NCI-H128 (cell line): ENCODE measurements around the gene NIT1.
A peak's percentile ranks its signal among the peaks of the same experiment; 100 is the strongest.

ENCODE experiments used
- DNase-seq: peaks from one replicate; lab custom pipeline; 2025; ENCODE audit not compliant: unreplicated experiment; lab: John Stamatoyannopoulos, UW

The NIT1 gene, protein sequence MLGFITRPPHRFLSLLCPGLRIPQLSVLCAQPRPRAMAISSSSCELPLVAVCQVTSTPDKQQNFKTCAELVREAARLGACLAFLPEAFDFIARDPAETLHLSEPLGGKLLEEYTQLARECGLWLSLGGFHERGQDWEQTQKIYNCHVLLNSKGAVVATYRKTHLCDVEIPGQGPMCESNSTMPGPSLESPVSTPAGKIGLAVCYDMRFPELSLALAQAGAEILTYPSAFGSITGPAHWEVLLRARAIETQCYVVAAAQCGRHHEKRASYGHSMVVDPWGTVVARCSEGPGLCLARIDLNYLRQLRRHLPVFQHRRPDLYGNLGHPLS

DNA sequence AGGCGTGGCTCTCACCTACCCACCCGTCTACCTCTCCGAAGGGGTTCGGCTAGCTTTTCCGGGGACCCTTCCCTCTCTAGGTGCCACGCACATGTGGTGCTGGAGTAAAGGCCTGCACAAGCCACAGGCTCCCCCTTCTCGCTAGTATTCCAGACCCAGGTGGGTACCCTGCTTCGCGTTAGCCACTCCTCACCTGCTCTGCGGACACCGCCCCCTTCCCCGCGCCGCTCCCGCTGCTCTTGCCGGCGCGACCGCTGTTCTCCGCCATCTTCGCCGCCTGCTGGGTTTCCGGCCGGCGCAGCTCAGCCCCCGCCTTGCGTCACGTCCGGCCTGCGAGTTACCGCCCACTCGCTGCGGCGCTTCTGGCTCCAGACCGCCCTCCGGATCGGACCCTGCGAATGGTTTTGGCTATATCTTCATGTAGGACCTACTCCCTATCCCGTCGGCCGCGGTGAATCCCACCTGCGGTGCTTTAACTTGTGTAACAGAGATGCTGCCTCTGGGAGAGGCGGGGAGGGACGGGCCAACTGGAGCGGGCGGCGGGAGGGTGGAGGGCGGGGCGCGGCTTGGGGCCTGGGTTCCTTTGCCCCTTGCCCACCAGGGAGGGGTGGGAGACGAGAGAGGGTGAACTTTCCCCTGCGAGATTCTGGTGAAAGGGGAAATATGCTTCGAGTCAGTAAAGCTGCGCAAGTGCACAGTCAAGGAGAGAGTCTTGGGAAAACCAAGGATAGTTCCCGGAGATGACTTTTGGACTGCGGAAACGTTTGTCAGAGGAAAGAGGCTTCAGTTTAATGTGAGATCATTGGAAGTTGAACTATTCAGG lies at the start of gene NIT1, which contains the start of gene PFDN2:
TSS of gene NIT1 (plus strand) at position 347 of the 823 bp plus-strand sequence. CDS start at position 419, 72 bp downstream.
TSS of gene PFDN2 (minus strand) at position 279 of the 823 bp plus-strand sequence. CDS start at position 268, 11 bp downstream.
- peak; percentile 68 for DNase-seq

DNA sequence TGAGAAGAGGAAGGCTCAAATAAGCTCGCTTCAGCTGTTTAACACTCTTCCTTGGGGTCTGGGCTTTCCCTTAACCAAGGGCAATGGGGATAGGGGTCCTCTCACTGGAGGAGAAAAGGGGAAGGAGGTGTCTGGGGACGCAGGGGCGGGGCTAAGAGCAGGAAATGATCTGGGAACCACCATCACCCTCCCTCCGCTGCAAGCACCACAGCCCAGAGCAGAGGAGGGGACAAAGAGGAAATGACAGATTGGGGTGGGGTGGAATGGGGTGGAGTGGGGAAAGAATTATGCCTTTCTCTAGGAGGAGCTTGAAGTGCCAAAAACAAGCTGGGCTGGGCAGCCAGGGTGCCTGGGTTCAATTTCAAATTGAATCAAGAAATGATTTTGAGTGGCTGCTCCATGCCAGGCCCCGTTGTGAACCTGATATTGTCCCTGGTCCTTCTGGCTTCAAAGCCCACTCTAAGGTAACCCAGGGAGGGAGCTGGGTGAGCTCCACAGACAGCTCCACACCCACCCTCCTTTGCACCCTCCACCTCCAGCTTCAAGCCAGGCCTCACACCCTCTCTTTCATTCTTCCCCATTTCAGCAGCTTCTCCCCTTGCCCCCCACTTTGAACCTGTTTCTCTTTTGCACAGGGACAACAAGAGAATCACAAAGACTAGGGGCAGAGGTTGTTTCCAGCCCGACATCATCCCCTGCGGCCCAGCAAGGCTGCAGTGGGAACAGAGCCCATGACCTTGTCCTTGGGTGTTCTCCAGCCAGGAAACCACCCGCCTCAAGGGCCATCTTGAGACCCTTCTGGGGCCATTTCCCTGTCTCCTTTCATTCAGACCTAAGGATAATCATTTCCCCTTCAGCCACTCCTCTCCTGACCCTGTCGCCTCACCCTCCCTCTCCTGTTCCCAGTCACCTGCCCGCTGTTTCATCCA lies 49.3 kb upstream of the NIT1 start:
- DNase-seq, result no peak

DNA sequence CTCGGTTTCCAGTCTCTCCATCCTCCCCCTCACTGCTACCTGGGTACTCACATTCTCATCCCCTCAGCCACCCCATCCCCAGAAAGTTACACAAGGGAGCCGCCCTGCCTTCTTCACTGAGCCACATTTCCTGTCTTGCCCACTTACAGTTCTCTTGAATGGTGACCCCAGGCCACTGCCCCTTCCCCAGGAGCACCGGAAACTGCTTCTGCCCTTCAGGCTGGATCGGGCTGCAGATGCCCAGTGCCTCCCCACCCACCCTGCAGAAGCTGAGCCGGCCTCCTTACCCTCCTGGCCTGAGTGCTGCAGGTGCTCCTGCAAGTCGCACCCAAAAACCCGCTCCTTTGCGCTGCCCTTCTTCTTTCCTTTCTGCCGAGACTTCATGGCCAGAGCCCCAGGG lies 48.7 kb upstream of the NIT1 start:
- DNase-seq, result no peak

DNA sequence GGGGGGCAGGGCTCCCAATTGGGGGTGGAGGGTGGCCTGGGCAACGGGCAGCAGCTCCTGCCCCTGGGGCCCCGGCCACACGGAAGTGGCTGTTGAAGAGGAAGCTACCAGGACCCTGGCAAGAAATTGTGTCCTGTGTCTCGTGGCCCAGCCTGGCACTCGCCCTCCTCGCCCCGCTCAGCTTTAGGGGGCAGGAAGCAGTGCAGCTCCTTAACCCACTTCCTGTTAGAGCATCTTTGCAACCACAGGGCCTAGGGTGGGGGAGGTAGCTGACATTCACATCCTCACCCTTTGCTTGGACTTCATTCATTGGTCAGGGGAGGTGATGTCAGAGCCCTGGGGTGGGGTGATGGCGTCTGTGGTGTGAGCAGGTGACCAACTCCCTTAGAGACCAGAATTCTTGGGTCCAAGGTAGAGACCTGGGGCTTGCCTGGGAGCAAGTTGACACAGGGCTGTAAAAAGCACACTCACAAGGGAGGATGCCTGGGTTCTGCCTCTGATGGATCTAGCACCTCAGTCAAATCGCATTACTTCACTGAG lies 48.1 kb upstream of the NIT1 start, which contains the start of gene ARHGAP30:
TSS of gene ARHGAP30 (minus strand) at position 161 of the 540 bp plus-strand sequence. CDS start 267 bp downstream, outside the sequence.
- DNase-seq, result no peak

DNA sequence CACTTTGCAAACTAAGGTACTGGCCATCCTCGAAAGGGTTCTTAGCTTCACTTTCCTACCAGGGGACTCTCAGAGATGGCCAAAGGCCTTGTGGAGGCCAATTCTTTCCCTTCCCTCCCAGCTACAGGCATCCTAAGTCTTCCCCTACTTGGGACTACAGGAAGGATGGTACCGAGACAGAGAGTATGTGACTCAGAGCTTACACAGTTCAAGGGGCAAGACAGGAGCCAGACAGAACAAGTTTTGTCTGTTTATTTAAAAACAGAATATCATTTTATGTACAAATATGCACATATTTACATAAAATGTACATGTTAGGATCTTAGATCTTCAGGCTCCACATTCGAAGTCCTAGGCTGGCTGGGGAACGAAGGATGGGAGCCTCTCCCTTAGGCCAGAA lies 47.1 kb upstream of the NIT1 start:
- DNase-seq, result no peak

DNA sequence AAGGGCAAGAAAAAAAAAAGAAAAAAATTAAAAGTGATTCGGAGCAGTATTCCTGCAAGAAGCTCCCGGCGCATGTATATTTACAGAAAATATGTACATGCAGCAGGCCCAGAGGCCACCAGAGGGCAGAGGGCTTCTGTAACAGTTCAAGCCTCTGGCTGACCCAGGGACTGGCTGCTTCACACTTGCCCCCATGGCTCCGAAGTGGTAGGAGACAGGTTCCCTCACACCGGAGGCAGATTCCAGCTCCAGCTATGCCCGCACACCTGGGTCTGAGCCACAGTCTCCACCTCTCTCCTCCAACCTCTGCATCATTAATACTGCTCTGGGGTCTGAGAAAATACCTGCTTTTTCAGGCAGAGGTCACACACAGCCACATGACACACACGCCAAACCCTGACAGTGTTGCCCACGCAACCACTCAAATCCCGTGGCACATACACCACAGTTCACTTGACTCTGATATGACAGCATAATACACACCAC lies 46.0 kb upstream of the NIT1 start:
- no peak for DNase-seq

DNA sequence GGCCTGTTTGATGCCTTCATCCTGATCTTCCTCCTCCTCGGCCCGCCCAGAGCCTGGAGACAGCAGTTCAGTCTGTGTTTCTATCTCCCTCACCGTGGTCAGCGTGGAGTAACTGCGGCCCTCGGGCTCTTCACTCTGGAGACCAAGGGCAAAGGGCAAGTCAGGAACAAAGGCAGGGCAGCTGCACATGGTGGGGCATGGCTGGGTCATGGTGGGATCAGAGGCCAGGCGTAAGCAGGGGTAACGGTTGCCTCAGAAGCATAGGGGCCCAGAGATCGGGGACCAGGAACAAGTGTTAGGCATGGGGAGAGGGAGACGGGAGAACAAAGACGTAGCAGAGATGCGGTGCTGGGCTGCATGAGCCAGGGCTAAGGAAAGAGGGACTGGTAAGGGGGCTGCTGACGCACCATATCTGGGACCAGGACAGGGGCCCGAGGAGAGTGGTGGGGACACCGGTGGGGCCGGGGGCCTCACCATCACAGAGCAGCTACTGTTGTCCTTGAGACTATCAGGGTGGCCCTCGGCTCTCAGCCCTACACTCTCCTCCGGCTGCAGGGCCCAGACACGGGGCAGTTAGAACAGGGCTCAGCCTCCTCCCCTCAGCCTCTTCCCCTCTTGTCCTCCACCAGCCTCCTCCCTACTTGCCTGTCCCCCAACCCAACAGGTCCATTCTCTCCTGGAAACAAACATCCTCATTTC lies 45.0 kb upstream of the NIT1 start:
- no peak for DNase-seq

DNA sequence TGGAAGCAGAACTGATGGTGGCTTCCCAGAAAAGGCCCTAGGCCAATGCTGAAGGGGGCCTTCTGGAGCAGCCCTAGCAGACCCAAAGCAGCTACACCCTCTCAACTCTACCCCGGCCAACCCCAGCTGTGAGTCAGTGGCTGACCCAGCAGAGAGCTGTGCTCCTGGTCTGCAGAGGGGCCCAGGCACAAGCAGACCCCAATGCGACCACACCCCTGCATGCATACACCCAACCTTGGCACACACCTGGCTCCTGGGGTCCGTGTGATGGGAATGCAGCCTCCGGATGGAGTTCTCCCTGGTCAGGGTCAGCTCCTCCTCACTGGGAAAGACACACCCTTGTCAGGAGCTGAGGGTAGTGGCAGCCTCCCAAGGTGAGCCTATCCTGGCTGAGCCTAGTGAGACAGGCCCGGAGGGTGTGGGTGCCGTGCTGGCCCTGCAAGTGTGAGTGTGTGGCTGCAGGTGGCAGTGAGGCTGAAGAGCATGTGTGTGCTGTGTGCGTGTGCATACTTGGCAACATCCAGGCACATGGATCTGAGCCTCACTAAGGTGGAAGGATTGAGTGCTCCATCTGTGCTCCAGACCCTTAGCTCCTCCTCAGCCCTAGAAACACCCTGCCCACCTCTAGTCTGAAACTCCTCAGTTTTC lies 44.3 kb upstream of the NIT1 start:
- no peak for DNase-seq

DNA sequence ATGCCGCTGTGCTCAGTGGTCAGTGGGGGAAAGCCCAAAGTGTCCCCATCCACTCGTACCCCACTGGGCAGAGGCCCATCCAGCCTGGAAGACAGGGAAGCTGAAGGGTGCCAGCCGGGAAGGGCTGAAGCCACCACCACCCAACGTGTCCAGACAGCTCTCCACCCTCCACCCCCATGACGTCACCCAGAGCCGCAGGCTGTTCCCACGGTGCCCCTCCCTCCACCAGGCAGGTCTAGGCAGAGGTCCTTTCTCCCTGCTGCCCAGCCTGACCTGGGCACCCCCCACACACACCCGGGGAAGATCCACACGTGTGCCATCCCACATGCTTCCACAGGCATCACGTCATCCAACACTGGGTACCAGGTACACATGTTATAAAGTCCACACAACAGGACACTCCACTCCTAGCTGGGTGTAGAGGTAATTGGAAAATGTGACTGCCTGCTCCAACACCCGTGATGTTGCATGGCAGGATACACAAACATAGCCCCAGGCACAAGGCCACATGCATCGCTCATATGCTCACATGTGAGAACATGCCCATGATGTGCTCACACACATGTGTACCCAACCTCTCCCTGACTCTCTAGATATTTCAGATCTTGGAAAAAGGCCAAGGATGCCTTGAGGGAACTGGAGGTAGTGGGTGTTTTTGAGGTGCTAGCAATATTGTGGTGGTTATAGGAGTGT lies 43.1 kb upstream of the NIT1 start:
- DNase-seq, result no peak

DNA sequence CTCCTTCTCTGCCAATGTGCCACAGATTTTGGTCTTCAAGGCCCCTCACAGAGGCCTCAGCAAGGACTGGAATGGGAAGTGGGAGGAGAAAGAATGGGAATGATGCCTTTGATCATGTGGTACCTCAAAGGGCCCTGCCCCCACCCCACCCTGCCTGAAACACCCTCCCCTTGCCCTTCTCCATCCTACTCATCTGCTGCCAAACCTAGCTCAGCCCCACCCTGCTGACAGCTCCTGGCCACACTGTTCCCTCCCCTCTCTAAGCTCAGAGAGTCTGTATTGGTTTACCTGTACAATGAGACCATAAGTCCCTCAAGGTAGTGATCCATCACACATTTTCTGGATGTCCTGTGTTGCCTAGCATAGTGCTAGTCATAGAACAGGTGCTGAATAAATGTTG lies 41.5 kb upstream of the NIT1 start:
- no peak for DNase-seq

DNA sequence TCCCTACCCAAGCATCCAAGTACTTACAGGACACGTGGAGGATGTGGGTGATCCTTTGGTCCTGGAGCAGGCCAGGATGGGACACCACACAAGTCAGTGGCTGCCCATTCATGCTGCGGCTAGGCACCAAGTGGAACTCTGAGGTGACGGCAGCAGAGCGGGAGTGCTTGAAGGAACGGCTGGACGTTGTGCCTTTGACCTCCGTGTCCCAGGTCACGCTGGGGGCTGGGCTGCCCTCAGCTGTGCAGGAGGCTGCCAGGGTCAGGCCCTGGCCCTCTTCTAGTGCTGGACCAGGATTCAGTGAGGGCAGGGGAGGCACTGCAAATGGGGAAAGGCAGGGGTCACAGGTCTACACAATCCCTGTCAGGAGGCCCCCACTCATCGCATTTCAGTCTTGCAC lies 40.5 kb upstream of the NIT1 start:
- DNase-seq, result no peak

DNA sequence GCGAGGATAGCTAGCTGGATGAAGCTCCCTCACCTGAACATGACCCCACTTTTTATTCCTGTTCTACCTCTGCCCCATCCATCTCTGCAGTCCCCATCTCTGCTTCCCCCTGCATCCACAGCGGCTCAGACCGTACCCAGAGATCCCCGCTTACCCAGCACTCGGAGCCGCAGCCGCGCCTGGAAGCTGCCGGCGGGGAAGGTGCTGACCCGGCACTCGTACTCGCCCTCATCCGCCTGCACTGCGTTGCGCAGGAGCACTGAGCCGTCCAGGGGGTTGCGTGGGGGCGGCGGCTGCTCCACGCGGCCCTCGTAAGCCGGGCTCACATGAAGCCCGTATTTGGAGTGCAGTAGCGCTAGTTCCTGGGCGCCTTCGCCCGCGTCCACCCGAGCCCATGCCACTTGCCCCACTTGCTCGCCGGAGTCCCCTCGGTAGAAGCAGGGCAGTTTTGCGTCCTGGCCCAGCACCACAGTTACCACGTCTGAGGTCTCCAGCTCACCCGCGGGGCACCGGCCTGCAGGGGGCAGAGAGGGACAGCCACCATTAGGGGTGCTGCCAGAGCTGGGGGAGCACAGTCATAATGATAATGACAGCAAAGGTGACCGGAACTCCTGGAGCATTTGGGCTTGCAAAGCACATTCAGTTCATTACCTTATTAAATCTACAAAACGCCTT lies 38.3 kb upstream of the NIT1 start:
- DNase-seq, result no peak

DNA sequence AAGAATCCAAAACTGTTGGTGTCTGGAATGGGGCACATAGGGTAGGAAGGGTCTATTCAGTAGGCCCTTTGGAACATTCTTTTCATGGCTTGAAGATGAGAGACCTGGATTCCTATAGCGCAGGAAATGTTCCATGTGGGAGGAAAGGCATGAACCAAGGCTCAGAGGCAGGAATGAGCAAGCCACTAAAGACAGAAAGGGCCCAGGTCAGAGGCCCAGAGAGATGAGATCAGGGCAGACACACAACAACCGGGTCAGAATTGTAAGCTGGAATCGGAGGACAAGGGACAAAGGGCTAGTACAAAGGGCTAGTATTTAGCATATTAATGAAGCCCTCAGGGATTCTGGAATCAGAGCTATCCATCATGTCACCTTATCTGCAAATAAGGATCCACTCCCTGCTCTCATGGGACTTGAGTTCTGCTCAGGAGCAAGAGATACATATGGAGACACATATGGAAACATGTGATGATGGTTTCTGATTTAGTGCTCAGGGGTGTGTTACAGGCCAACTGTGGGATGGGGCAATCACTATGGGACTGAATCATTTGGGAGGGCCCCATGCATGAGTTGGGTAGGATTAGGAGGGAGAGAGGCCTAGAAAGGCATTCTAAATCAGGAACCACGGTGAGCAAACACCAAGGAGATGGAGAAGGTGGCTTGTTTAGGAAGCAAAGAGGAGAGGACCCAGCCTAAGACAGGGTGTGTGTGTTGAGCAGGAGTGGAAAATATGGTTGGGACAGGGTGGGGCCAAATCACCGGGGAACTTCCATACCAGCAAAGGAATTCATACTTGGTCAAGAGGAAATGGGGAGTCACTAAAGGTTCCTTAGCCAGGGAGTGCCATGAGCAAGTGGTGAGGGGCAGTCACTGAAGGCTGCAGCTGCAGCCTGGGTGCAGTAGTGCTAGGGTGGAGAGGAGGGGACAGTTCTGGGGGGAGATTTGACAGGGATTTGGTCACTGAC lies 37.2 kb upstream of the NIT1 start:
- DNase-seq, result no peak

DNA sequence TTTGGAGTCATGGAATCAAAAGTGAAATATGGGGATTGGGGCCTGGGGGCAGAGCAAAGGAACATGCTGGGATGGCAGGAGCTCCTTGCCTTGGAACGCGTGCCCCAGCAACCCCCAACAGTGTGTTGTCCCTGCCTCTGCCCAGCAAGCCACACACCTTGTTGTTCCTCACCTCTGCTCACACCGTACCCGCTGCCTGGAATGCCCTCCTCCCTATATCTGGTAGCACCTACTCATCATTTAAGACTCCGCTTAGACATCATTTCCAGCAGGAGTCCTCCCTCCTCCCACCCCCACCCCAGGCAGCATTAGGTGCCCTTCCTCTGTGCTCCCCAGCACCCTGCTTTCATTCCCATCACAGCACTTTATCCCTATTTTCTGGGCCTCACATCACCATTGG lies 36.4 kb upstream of the NIT1 start:
- DNase-seq, result no peak

DNA sequence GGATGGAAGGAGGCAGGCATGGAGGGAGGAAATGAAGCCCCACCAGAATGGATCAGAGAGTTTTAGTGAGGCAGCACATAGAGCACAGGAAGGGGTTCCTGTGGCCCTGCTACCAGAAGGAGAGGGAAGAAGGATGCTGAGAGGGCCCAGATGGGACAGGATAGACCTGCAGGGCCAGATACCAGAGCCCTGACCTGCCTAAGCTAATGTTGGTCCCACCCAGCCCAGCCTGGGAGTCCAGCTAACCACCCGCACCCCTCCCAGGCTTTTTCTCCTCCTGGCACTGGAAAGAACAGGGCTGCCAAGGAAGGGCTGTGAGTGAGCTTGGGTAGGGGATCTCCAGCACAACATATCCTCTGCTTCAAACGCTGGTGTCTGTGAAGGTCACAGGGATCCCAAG lies 35.4 kb upstream of the NIT1 start:
- DNase-seq, result no peak

DNA sequence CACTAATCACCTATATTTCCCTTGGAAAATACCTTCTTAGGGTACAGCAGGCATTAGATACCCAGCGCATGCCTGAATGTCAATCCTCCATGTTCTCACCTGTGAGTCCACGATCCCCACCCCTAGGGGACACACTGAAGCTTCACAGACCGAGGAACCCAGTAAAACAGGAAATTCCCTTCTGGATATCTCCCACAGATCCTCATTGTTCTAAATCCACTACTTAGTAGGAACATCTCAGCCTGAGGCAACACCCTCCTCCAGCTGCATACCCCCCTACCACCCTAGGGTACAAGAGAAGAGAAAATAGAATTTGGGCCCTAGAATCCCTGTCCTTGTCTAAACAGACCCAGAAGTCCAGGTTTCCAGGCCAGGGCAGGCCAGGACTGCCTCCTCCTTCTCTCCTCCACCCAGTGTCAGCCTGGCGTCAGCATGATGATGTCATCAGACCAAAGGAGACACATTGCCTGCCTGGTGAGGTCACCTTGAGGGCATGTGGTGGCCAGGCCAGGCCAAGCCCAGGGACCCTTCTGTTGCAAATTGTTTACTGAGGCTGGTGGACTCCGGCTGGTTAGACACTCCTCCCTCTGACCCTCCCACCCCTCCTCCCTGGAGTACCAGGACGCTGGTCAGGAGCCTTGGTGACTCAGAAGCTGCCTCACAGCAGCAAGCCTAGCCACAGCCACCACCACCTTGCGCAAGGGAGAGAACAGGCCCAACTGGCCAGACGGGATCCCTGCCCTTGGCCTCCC lies 34.7 kb upstream of the NIT1 start:
- DNase-seq, result no peak
